Activated T-cell treated with anti-CD3 and anti-CD28 coated beads for 48 hours (primary cell): ENCODE results near the gene ITGA7.

ENCODE experiments used
- DNase-seq: peaks from one replicate; pipeline ENCODE4 v3.0.0-alpha.2; 2020; ENCODE audit warnings: low read depth

The ITGA7 gene

DNA sequence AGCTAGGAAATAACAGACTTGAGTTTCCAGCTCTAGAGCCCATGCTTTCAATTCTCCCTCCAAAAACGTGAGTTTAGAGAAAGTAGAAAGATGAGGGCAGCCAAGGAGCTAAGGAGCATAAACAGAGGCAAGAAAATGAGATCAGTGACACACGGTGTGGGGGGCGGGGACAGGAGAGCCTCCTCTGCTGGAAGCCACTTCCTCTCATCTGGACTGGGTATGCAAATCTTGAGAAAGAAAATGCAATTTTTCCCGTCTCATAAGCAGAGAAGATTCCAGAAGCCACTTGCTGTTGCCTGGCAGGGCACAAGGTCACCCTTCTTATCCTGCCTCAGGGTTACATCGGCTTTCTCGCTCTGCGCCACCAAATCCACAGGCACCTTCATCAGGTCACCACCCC, 65.0 kb downstream of the ITGA7 start:
- DNase-seq: no peak

GRCh38 chr12:55642267-55642666, 65.4 kb downstream of the ITGA7 start:
- no peak for DNase-seq

DNA sequence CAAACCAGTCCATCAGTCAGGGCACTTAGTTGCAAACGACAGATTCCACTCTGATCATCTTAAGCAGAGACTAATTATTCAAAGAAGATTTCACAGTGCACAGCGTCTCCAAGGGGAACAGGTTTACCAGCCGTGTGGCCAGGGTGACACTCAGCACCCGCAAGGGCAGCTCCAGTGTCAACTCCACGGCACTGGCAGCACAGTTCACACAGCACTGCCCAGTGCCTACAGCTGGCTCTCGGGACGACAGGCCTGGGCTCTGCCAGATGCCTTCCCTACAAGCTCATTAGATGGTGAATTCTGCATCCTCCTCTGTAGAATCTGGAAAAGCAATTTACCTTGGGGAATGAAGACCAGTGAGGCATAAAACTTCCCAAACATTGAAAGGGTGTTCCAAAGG, 66.1 kb downstream of the ITGA7 start:
- DNase-seq: no peak

- DNase-seq: no peak
Observed at GRCh38 chr12:55637467-55637866, 70.2 kb downstream of the ITGA7 start.

DNA sequence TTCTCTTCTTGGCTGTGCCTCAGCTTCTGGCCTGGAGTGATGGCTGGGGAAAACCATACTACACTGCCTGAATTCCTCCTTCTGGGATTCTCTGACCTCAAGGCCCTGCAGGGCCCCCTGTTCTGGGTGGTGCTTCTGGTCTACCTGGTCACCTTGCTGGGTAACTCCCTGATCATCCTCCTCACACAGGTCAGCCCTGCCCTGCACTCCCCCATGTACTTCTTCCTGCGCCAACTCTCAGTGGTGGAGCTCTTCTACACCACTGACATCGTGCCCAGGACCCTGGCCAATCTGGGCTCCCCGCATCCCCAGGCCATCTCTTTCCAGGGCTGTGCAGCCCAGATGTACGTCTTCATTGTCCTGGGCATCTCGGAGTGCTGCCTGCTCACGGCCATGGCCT, 70.9 kb downstream of the ITGA7 start, which contains the start of gene OR10P1:
OR10P1 (plus strand) TSS at position 40 of the 400 bp plus-strand sequence; CDS start at position 40, 0 bp downstream.
- DNase-seq: no peak

GRCh38 chr12:55636116-55636655, 71.5 kb downstream of the ITGA7 start:
- no peak for DNase-seq
